Measurements from ENCODE around the gene SYT14. TPM values are rescaled to one million over a fixed set of nuclear protein-coding genes. Genes with fewer than 3 reads are reported as not detected.

The SYT14 gene
- total RNA-seq, 4 donors from 2014 or later: 0.11 to 0.42 (median 0.15) TPM

- Histone ChIP-seq H3K4me1 (no peaks in the 10 kb centered on the region), H3K4me3 (no peak overlapping the region), H3K27ac (replicated peaks in 1 of 4) (no peak overlapping the region), H3K36me3 (no peaks in the 10 kb centered on the region), H3K27me3 (no peaks in the 10 kb centered on the region), H3K9me3 (no peaks in the 10 kb centered on the region)
- no peak for DNase-seq (ENCODE audit: extremely low spot score)
- WGBS: 79% methylated on average over 3 of the region's 3 CpGs
- no peak for TF ChIP-seq POLR2A (IDR thresholded peaks at IDR 0.05; ENCODE audit: low read depth)
- TF ChIP-seq, protein P1, sequence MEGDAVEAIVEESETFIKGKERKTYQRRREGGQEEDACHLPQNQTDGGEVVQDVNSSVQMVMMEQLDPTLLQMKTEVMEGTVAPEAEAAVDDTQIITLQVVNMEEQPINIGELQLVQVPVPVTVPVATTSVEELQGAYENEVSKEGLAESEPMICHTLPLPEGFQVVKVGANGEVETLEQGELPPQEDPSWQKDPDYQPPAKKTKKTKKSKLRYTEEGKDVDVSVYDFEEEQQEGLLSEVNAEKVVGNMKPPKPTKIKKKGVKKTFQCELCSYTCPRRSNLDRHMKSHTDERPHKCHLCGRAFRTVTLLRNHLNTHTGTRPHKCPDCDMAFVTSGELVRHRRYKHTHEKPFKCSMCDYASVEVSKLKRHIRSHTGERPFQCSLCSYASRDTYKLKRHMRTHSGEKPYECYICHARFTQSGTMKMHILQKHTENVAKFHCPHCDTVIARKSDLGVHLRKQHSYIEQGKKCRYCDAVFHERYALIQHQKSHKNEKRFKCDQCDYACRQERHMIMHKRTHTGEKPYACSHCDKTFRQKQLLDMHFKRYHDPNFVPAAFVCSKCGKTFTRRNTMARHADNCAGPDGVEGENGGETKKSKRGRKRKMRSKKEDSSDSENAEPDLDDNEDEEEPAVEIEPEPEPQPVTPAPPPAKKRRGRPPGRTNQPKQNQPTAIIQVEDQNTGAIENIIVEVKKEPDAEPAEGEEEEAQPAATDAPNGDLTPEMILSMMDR (IDR thresholded peaks at IDR 0.05): no peak
- TF ChIP-seq EP300 (IDR thresholded peaks at IDR 0.05): no peak
- TF ChIP-seq POLR2AphosphoS5 (IDR thresholded peaks at IDR 0.05): no peak
- intact Hi-C loops (cut with DNase I): no loop called here
These were observed 132.5 kb downstream of the SYT14 start for GRCh38 chr1:210070531-210070930.

GRCh38 chr1:210072129-210072528, 134.1 kb downstream of the SYT14 start:
- intact Hi-C loops (cut with DNase I): no loop called here
- Histone ChIP-seq H3K27me3 (no peaks in the 10 kb centered on the region), H3K36me3 (no peaks in the 10 kb centered on the region), H3K4me1 (no peaks in the 10 kb centered on the region), H3K4me3 (no peak overlapping the region), H3K9me3 (no peaks in the 10 kb centered on the region), H3K27ac (replicated peaks in 1 of 4) (no peak overlapping the region)
- no peak for TF ChIP-seq EP300 (IDR thresholded peaks at IDR 0.05)
- TF ChIP-seq, protein P1 (IDR thresholded peaks at IDR 0.05): no peak
- no peak for TF ChIP-seq POLR2A (IDR thresholded peaks at IDR 0.05; ENCODE audit: low read depth)
- TF ChIP-seq POLR2AphosphoS5 (IDR thresholded peaks at IDR 0.05): no peak
- no peak for DNase-seq (ENCODE audit: extremely low spot score)

GRCh38 chr1:210072896-210073504, 135.0 kb downstream of the SYT14 start:
- H3K27ac ChIP-seq (replicated peaks in 1 of 4): no peak overlapping the region
- H3K4me3 ChIP-seq: no peak overlapping the region
- intact Hi-C loops (cut with DNase I): no loop called here
- H3K27me3 ChIP-seq: no peaks in the 10 kb centered on the region
- TF ChIP-seq EP300 (IDR thresholded peaks at IDR 0.05): no peak
- no peak for TF ChIP-seq POLR2AphosphoS5 (IDR thresholded peaks at IDR 0.05)
- no peak for TF ChIP-seq POLR2A (IDR thresholded peaks at IDR 0.05; ENCODE audit: low read depth)
- TF ChIP-seq, protein P1 (IDR thresholded peaks at IDR 0.05): no peak
- H3K36me3 ChIP-seq: no peaks in the 10 kb centered on the region
- H3K9me3 ChIP-seq: no peaks in the 10 kb centered on the region
- no peak for DNase-seq (ENCODE audit: extremely low spot score)
- no peaks in the 10 kb centered on the region for H3K4me1 ChIP-seq

GRCh38 chr1:210074904-210075303, 136.9 kb downstream of the SYT14 start:
- no peak overlapping the region for H3K4me3 ChIP-seq
- intact Hi-C loops (cut with DNase I): no loop called here
- no peak overlapping the region for H3K27ac ChIP-seq (replicated peaks in 1 of 4)
- DNase-seq (ENCODE audit: extremely low spot score): no peak
- 90% methylated on average over 16 of the region's 16 CpGs for WGBS
- TF ChIP-seq POLR2AphosphoS5 (IDR thresholded peaks at IDR 0.05) (no peak), EP300 (IDR thresholded peaks at IDR 0.05) (no peak), POLR2A (IDR thresholded peaks at IDR 0.05; ENCODE audit: low read depth) (no peak)
- TF ChIP-seq, protein P1 (IDR thresholded peaks at IDR 0.05): no peak
- H3K4me1 ChIP-seq: no peaks in the 10 kb centered on the region
- H3K27me3 ChIP-seq: no peaks in the 10 kb centered on the region
- no peaks in the 10 kb centered on the region for H3K9me3 ChIP-seq
- H3K36me3 ChIP-seq: no peaks in the 10 kb centered on the region

GRCh38 chr1:210076620-210077019, 138.6 kb downstream of the SYT14 start:
- no peaks in the 10 kb centered on the region for H3K27me3 ChIP-seq
- TF ChIP-seq, protein P1 (IDR thresholded peaks at IDR 0.05): no peak
- TF ChIP-seq POLR2A (IDR thresholded peaks at IDR 0.05; ENCODE audit: low read depth) (no peak), POLR2AphosphoS5 (IDR thresholded peaks at IDR 0.05) (no peak), EP300 (IDR thresholded peaks at IDR 0.05) (no peak)
- intact Hi-C loops (cut with DNase I): no loop called here
- H3K4me1 ChIP-seq: no peaks in the 10 kb centered on the region
- WGBS: 71% methylated on average over 3 of the region's 3 CpGs
- H3K36me3 ChIP-seq: no peaks in the 10 kb centered on the region
- H3K4me3 ChIP-seq: no peak overlapping the region
- DNase-seq (ENCODE audit: extremely low spot score): no peak
- H3K9me3 ChIP-seq: no peaks in the 10 kb centered on the region
- H3K27ac ChIP-seq (replicated peaks in 1 of 4): no peak overlapping the region
